Measurements from ENCODE around the gene MYO3B.

GRCh38 chr2:170689481-170689880 is 511.5 kb downstream of the MYO3B start:
- TF ChIP-seq, protein P1, sequence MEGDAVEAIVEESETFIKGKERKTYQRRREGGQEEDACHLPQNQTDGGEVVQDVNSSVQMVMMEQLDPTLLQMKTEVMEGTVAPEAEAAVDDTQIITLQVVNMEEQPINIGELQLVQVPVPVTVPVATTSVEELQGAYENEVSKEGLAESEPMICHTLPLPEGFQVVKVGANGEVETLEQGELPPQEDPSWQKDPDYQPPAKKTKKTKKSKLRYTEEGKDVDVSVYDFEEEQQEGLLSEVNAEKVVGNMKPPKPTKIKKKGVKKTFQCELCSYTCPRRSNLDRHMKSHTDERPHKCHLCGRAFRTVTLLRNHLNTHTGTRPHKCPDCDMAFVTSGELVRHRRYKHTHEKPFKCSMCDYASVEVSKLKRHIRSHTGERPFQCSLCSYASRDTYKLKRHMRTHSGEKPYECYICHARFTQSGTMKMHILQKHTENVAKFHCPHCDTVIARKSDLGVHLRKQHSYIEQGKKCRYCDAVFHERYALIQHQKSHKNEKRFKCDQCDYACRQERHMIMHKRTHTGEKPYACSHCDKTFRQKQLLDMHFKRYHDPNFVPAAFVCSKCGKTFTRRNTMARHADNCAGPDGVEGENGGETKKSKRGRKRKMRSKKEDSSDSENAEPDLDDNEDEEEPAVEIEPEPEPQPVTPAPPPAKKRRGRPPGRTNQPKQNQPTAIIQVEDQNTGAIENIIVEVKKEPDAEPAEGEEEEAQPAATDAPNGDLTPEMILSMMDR (IDR thresholded peaks at IDR 0.05), result no peak
- TF ChIP-seq POLR2A (IDR thresholded peaks at IDR 0.05), result no peak
- no peak for TF ChIP-seq EP300 (IDR thresholded peaks at IDR 0.05; ENCODE audit: low read depth)
